HL-60 (cell line): Measurements from ENCODE around the gene TRIM44.
"Not testable (repeated sequence)": the region's sequence is repeated elsewhere in the genome, so short reads cannot be mapped to it uniquely, and the experiment has no call there.

Experiments used
- DNase-seq, 2 experiments: peaks; one replicate each; pipeline ENCODE4 v3.0.0-alpha.2; 2010 to 2020; ENCODE audit warnings: low read depth in 1 of 2, low spot score in 1 of 2
- H3K27ac ChIP-seq: fragments of 250-450 bp; sonication (Bioruptor Pico); replicated peaks from 2 replicates; pipeline ENCODE4 v1.5.1; 2020; ENCODE audit warnings: mild to moderate bottlenecking, moderate library complexity
- H3K27me3 ChIP-seq: fragments of 250-450 bp; sonication (Bioruptor Pico); 2 replicates; pipeline ENCODE4 v1.5.1; 2021; ENCODE audit warnings: mild to moderate bottlenecking, moderate library complexity; ENCODE audit not compliant: insufficient read depth, poor library complexity, severe bottlenecking
- H3K4me3 ChIP-seq: replicated peaks from 2 replicates; pipeline ENCODE4 v1.5.1; 2011; ENCODE audit warnings: mild to moderate bottlenecking, control low read depth, low read length; ENCODE audit not compliant: insufficient read depth
- CTCF ChIP-seq: IDR thresholded peaks from one replicate; pipeline ENCODE4 v1.5.1; 2011; ENCODE audit warnings: low read length, control low read depth, inconsistent platforms; ENCODE audit not compliant: insufficient read depth
- GABPA ChIP-seq: IDR thresholded peaks from 2 replicates; pipeline ENCODE4 v1.6.1; 2012; ENCODE audit warnings: low read depth
- POLR2AphosphoS5 ChIP-seq: IDR thresholded peaks from 2 replicates; pipeline ENCODE4 v1.6.1; 2012; ENCODE audit warnings: low read depth
- SPI1 ChIP-seq: IDR thresholded peaks from 2 replicates; pipeline ENCODE4 v1.6.1; 2012; ENCODE audit warnings: low read depth, mild to moderate bottlenecking, borderline replicate concordance
- TF ChIP-seq, protein P1 (sequence below): IDR thresholded peaks from 2 replicates; pipeline ENCODE4 v1.6.1; 2012; ENCODE audit warnings: low read depth; ENCODE audit not compliant: insufficient replicate concordance

The TRIM44 gene

GRCh38 chr11:35650006-35650405 is 12.6 kb upstream of the TRIM44 start:
- TF ChIP-seq SPI1 (no peak), GABPA (no peak), POLR2AphosphoS5 (no peak), CTCF (no peak)
- TF ChIP-seq, protein P1, sequence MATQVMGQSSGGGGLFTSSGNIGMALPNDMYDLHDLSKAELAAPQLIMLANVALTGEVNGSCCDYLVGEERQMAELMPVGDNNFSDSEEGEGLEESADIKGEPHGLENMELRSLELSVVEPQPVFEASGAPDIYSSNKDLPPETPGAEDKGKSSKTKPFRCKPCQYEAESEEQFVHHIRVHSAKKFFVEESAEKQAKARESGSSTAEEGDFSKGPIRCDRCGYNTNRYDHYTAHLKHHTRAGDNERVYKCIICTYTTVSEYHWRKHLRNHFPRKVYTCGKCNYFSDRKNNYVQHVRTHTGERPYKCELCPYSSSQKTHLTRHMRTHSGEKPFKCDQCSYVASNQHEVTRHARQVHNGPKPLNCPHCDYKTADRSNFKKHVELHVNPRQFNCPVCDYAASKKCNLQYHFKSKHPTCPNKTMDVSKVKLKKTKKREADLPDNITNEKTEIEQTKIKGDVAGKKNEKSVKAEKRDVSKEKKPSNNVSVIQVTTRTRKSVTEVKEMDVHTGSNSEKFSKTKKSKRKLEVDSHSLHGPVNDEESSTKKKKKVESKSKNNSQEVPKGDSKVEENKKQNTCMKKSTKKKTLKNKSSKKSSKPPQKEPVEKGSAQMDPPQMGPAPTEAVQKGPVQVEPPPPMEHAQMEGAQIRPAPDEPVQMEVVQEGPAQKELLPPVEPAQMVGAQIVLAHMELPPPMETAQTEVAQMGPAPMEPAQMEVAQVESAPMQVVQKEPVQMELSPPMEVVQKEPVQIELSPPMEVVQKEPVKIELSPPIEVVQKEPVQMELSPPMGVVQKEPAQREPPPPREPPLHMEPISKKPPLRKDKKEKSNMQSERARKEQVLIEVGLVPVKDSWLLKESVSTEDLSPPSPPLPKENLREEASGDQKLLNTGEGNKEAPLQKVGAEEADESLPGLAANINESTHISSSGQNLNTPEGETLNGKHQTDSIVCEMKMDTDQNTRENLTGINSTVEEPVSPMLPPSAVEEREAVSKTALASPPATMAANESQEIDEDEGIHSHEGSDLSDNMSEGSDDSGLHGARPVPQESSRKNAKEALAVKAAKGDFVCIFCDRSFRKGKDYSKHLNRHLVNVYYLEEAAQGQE: no peak
- Histone ChIP-seq H3K27me3 (peaks cover 2% of the 10 kb centered on the region), H3K4me3 (no peak overlapping the region), H3K27ac (no peak overlapping the region)
- DNase-seq: no peak

DNA sequence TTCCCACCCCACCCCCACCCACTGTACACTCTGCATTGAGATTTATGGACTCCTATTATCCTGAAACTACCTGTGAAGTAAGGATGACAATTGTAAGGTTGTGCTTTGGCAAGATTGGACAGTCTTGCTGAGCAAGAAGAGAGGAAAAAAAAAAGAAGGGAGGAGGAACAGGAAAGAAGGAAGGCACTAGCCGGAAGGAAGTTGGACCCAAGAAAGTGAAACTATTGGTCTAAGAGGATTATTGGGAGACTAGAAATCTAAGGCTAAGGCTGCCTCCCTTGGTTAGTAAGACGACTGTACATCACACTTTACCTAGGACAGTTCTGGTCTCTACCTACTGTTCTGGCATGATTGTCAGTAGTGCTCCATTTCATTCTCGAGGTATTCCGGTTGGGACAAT is 12.1 kb upstream of the TRIM44 start:
- H3K4me3 ChIP-seq: no peak overlapping the region
- TF ChIP-seq GABPA (no peak), CTCF (no peak), POLR2AphosphoS5 (no peak), SPI1 (no peak)
- TF ChIP-seq, protein P1: no peak
- no peak for DNase-seq
- peaks cover 2% of the 10 kb centered on the region for H3K27me3 ChIP-seq
- H3K27ac ChIP-seq: no peak overlapping the region

DNA sequence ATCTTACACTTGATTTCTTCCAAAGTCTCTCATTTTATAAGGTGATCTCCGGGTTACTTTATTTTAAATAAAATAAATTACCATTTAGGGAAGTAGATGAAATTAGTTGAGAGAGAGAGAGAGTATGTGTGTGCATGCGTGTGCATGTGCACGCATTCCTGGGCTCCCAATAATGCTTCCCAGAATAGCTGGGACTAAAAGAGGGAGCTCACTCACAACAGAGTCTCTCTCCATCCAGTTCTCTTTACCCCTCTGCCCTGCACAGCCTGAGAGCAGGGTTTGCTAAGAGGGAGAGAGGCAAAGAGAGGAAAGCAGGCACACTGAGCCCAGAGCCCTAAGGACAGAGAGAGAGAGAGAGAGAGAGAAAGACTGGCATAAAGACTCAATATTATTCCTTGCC is 11.3 kb upstream of the TRIM44 start:
- peaks cover 2% of the 10 kb centered on the region for H3K27me3 ChIP-seq
- H3K27ac ChIP-seq: no peak overlapping the region
- no peak overlapping the region for H3K4me3 ChIP-seq
- TF ChIP-seq SPI1 (no peak), CTCF (no peak), POLR2AphosphoS5 (no peak), GABPA (no peak)
- TF ChIP-seq, protein P1: no peak
- DNase-seq: no peak

DNA sequence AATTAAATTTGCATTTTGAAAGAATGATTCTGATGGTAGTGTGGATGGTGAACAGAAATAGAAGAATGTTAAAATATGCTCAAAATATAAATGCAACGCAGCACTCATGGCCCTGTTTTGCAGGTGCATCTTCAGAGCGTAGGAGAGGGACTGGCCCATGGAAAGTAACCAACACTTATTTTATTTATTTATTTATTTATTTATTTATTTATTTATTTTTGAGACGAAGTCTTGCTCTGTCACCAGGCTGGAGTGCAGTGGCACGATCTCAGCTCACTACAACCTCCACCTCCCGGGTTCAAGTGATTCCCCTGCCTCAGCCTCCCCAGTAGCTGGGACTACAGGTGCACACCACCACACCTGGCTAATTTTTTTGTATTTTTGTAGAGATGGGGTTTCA is 9.8 kb upstream of the TRIM44 start:
- H3K27me3 ChIP-seq, H3K4me3 ChIP-seq, DNase-seq, H3K27ac ChIP-seq: not testable (repeated sequence)
